HG03354 (cell line): ENCODE data around the gene ABI3BP.
"Not testable (repeated sequence)": the region's sequence is repeated elsewhere in the genome, so short reads cannot be mapped to it uniquely, and the experiment has no call there.

Experiments
- ATAC-seq: cut with Tn5 transposase; IDR thresholded peaks from one replicate; pipeline ENCODE4 v1.9.1; 2021; ENCODE audit warnings: mild to moderate bottlenecking; ENCODE audit not compliant: unreplicated experiment, poor library complexity, severe bottlenecking

The ABI3BP gene, protein sequence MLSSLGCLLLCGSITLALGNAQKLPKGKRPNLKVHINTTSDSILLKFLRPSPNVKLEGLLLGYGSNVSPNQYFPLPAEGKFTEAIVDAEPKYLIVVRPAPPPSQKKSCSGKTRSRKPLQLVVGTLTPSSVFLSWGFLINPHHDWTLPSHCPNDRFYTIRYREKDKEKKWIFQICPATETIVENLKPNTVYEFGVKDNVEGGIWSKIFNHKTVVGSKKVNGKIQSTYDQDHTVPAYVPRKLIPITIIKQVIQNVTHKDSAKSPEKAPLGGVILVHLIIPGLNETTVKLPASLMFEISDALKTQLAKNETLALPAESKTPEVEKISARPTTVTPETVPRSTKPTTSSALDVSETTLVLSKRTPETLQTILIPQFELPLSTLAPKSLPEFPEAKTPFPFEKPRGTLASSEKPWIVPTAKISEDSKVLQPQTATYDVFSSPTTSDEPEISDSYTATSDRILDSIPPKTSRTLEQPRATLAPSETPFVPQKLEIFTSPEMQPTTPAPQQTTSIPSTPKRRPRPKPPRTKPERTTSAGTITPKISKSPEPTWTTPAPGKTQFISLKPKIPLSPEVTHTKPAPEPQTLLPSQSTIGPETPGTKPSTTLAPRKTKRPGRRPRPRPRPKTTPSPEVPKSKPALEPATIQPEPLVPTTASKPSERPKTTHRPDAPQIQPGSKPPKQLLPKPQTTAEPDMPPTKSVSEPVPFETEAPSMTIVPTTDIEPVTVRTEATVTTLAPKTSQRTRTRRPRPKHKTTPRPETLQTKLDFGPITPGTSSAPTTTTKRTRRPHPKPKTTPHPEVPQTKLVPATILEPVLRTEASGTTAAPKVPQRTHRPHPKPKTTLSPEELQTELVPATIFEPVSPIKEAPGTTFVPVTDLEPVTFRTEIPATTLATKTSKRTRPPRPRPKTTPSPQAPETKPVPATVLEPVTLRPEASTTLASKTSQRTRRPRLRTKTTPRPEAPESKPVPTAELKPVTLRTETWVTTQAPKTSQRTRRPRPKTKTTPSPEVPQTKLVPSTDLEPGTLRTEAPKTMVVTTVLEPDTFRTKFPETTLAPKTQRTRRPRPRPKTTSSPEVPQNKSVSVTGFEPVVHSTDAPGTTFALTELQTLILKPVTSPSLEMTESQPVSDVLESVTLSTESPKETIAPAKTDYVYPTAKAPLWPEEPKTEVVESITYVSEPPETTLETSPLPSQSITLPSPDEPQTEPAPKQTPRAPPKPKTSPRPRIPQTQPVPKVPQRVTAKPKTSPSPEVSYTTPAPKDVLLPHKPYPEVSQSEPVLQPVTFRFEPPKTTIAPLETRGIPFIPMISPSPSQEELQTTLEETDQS (N-terminal part only)

DNA sequence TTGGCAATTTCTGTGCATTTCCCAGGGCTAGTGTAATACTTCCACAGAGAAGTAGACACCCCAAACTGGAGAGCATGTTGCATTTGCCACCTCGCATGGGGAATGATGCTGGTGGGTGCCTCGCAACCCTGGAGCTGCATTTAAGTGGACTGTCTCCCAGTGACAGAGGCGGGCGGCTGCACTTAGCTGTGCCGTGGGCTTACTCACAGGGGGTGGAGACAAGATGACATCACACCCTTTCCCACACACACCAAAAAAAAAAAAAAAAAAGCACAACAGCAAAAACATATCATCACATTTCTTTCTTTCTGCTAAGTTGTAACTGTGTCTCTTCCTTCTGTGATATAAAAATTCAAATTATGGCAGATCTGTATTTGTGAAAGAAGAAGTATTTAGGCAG, at the start of gene ABI3BP:
TSS of gene ABI3BP (minus strand) at position 113 of the 400 bp plus-strand sequence. CDS start at position 76, 37 bp downstream.
- no peak for ATAC-seq

DNA sequence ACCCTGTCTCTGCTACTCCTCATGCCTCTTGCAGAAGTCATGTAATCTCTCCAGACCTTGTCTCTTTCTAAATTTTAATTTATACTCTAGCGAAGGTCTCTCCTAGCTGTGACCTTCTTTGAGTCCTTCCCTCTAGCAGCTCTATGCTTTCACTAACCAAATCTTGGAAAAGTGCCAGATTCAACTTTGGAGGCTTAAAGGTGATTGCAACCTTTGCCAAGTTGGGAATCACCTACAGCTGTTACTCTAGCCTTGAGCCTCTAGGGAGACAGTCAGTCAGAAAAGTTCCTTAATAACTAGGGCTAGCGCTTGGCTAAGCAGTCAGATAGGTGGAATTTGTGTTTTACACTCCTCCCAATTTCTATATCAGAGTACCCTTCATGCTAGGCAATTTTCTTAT, 46.1 kb upstream of the ABI3BP start:
- no peak for ATAC-seq

DNA sequence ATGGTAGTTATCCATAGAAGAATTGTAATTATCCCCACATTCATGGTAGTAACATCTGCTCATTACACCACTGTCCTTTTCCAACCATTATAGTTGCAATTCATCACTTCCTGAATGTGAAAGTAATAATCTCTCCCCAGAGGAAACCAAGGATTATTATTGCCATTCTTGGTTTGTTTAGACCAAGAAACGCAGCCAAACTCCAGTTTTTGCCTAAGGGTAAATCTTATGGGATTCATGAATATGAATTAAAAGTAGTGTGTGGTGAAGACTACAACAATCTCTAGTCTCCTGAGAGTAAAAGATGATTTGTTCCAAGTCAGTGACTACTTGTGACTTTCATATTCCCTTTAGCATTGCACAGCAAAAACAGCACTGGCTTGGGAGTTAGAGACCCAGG, 45.7 kb upstream of the ABI3BP start:
- ATAC-seq, result no peak

DNA sequence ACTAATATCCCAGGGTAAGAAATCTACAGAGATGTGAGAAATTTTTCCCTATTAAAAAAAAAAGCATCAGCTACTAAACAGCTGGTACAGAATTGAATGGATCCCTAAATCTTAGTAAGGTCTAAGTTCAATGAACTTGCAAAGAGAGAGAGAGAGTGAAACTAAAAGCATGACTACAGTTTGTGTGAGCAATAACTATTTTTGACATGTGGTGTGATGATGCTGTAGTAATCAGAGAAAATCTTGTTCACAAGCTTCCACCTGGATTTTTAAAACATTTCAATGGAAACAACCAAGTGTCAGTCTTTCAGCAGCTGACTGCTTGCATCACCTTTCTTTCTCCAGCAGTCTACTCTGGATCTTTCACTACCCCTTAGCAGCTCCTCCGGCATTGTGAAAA, 45.2 kb upstream of the ABI3BP start:
- ATAC-seq, result no peak

DNA sequence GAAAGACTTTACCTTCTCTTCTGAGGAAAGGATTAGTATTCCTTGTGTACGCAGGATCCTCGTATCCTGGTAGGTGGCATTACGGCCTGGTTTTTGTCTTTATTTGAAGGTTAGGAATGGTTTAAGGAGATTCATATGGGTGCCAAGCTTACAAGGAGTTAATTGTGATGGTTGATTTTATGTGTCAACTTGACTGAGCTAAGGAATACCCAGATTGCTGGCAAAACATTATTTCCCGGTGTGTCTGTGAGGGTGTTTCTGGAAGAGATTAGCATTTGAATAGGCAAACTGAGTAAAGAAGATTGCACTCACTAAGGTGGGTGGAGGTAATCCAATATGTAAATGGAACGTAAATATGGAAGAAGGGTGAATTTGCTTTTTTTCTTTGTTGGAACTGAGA, 44.4 kb upstream of the ABI3BP start:
- ATAC-seq, result no peak

DNA sequence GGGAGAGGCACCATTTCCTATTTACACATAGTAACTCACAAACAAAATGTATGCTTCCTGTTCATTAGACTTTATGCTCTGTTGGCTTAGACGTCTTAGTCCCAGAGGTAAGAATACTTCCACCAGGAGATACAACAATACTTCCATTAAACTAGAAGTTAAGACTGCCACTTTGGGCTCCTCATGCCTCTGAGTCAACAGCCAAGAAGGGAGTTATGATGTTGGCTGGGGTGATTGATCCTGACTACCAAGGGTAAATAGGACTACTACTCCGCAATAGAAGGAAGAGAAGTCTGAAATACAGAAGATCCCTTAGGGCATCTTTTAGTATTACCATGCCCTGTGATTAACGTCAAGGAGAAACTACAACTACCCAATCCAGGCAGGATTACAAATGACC, 43.5 kb upstream of the ABI3BP start:
- ATAC-seq, result no peak

DNA sequence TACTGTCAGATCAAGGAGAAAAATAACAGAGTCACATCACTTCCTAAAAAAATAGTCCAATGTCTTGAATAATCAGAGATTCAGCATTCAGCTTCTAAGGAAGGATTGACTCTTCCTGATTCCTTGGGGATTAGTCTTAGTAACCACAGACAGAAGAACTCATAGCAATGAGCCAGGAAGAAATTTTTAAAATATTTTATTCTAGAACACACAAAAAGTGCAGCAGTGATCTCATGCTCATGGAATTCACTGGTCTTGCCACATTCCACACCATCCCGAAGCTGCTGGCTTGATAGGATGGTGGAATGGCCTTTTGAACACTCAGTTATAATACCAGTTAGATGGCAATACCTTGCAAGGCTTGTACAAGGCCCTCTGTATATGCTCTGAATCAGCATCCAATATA, 43.0 kb upstream of the ABI3BP start:
- no peak for ATAC-seq

DNA sequence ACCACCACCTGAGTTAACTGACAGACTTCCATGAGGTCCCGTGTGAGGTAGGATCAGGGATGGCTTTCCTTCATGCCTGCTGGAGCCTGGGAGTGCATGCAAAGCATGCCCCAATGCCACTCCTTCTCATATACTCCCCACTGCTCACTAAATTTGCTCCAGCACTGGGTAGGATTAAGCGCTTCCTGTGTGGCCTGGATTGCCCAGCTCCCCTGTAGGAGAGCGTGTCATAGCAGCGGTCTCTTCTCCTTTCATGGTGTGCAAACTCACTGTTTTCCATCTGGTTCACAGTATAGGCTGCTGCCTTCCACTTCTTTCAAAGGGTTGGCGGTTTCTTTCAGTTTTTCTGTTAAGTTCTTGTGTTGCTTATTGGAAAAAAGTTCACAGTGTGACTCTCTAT, 34.1 kb upstream of the ABI3BP start:
- no peak for ATAC-seq

DNA sequence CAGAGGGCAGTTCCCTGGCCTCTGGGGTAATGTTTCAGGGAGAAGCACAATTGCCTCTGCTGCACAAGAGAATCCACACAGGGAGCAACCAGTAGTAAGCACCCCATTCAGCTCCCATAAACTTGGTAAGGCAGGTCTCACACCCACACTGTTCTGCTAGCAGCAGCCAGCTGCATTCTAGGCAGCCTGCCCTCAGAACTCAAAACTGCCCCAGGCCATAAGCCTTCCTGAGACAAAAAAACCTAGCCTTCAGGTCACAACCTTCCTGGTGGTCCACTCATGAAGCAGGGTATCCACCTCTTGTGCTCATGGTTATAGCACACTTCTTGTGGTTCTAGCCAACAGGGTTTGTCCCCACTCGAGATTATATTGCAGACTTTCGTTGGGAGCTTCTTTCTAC, 33.7 kb upstream of the ABI3BP start:
- ATAC-seq, result no peak

DNA sequence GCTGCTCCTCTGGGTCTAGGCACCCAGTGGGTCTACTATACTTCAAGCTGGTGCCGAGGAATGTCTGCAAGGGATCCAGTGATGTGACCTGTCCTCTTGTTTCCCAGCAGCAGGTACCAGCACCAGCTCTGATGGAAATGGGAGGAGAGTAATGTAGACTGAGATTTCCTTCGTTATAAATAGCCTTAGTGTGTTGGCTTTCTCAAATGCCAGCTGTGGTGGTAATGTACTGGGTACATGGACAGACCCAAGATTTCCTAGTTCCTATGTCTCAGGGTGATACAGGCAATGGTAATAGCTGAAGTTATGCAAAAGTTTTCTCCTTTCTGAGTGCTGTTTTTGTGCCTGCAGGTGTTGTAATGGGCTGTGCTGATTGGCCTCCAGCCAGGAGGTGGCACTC, 33.0 kb upstream of the ABI3BP start:
- no peak for ATAC-seq

DNA sequence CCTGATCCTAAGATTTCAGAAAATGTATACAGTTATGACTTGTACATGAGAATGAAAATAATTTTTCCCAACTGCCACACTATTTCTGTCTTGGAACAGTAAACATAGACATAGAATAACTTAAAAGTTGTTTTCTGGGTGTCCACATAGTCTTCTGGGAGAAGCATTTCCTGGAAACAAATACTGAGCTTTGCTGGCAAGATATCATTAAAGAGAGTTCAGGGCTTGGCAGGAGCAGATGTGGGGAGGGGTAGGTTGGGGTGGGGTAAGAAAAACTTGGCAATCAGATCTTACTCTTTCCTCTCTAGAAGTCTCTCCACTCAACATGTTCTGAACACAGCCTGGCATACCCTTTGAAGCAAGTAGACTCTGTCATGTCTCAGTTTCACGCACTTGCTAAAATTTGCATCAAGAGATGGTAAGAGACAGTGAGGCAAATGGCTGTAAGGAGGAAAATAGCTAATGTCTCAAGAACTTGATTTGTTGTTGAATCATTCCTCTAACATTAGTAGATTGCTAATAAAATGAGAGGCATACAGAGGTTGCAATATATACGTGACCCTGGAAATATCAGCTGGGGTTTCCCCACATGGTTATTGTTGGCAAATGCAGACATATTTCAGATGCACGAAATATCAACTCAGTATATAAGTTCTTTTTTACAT, 27.3 kb upstream of the ABI3BP start:
- ATAC-seq, result no peak

DNA sequence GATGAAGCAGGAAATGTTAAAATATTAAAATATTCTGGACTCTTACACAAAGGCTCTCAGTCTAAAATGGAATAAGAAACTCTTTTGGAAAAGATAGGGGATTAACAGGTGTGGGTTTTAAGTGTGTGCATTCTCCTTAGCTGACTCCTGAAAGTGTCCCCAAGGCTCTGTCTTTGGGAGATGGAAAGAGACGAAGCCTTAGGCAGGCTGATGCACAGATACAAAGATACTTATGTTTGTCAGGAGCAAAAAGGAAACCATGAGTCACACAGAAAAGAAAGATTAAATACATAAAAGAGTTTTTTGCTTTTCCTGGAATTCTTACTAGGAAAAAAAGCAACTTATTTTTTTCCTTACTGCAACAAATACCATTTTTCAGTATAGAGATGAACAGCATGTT, 23.8 kb upstream of the ABI3BP start:
- no peak for ATAC-seq

DNA sequence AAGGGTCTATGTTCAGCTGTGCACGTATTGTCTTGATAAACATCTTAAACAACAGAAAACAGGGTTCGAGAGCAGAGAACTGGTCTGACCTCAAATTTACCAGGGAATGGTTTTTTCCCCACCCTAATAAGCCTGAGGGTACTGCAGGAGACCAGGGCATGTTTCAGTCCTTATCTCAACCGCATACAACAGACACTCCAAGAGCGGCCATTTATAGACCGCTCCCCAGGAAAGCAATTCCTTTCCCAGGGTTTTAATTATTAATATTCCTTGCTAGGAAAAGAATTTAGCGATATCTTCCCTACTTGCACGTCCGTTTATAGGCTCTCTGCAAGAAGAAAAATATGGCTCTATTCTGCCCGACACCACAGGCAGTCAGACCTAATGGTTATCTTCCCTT, 19.1 kb upstream of the ABI3BP start:
- not testable (repeated sequence) for ATAC-seq

DNA sequence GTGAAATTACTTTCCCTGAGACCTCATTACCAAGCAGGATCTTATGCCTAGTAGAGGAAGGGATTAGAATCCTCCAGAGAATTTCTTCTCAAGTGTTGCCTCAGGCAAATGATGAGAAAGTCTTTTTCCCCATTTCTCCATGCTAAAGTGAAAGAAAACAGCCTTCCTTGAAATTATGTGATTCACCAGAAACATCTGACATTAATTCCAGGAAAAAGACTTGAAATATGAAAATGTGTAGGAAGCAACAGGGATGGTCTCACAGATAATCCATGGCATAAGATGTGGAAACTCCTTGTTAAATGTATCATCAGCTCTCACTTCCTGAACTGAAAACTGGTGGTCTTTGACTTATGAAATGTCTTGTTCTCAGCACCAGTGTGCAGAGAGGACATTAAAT, 17.9 kb upstream of the ABI3BP start:
- ATAC-seq, result no peak

DNA sequence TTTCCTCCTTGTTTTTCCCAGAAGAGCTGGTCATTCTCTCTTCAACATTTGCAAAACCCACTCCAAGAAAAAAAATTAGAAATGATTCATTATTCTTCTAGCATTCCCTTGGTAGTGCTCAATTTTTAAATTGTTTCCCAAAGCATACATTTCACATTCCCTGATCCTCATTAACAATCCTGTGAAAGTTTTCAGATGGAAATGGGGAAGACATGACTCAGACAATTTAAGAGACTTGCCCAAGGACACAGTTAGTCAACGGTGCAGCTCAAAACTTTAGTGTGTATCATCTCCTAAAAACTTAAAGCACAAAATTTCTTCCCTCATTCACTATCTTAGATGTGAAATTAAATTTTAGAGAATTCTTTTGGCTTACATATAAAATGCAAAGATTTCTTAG, 17.1 kb upstream of the ABI3BP start:
- ATAC-seq, result no peak

DNA sequence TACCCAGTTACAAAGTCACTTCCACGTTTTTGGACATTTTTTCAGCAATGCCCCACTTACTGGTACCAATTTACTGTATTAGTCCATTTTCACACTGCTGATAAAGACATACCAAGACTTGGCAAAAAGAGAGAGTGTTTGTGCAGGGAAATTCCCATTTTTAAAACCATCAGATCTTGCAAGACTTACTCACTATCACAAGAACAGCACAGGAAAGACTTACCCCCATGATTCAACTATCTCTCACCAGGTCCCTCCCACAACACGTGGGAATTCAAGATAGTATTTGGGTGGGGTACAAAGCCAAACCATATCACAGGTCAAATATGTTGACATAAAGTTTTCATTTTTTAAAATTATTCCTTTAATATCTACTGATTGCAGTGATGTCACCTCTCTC, 16.2 kb upstream of the ABI3BP start:
- ATAC-seq, result no peak

DNA sequence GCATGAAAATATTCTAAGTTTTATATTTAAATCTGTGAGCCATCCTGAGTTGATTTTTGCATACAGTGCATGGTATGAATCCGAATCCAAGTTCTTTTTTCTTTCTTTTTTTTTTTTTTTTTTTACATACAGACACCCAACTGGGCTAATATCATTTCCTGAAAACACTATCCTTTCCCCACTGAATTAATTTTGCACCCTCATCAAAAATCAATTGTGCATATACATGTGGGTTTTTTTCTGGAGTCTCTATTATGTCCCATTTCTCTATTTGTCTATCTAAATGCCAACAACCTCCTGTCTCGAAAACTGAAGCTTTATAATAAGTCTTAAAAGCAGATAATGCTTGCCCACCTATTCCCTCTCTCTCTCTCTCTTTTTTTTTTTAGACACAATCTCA, 5.9 kb upstream of the ABI3BP start:
- no peak for ATAC-seq

DNA sequence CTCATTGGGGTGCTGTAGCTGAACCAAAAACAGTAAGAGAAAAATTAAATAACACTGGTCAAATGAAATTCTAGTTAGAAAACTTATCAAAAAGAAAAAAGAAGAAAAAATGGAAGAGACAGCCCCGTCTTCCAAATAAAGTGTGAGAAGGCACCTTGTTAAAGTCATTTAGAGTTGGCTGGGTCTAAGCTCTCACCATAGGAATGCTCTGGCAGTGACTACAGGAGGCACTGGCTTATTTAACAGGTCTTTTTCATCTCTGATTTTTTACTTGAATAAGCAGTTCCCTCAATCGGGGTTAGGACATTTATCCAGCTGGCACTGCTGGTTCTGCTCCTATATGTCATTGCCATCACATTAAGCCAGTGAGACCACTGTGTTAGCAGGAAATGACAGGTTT, 1.6 kb upstream of the ABI3BP start:
- no peak for ATAC-seq

DNA sequence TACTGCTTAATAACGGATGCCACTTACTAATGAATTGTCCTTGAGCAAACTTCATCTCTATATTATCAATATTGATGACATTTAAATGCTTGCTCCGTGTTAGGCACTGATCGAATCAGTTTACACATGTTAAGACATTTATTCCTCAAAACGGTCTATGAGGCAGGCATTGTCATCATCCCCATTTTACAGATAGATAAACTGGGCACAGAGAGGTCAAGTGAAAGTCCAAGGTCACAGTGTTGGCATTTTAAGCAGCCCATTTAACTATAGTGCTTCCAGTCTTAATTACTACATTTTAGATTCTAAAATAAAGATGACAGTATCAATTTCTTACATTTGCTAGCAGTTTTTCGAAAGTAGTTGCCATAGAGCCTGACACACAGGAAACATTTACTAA, 966 bp upstream of the ABI3BP start:
- no peak for ATAC-seq
